ENCODE results near the gene MEST. TPM values are rescaled to one million over a fixed set of nuclear protein-coding genes. Genes with fewer than 3 reads are reported as not detected.

MEST gene
- total RNA-seq, 1 experiment from 2014 or later: 49.5 TPM

- Histone ChIP-seq H3K9ac (ENCODE audit: low read length) (no peak overlapping the region), H3K9me2 (ENCODE audit: insufficient read depth) (no peaks in the 10 kb centered on the region), H3K36me3 (ENCODE audit: control insufficient read depth in 1 of 2, insufficient read depth in 2 of 2, low read length in 2 of 2) (no peaks in the 10 kb centered on the region), H3K27ac (ENCODE audit: low read depth, low read length) (no peak overlapping the region), H3K9me3 (ENCODE audit: control insufficient read depth in 1 of 2, insufficient read depth in 1 of 2, low read depth in 1 of 2, low read length in 2 of 2) (peaks cover 4 to 7% of the 10 kb centered on the region in 2 experiments; a peak in 2 of 4 replicates), H3K4me1 (ENCODE audit: control insufficient read depth in 1 of 2, insufficient read depth in 2 of 2, low read length in 2 of 2) (peaks cover 0 to 20% of the 10 kb centered on the region in 2 experiments; a peak in 1 of 4 replicates), H3K79me2 (ENCODE audit: insufficient read depth, low read length) (peaks cover 39% of the 10 kb centered on the region), H2AFZ (ENCODE audit: low read depth, low read length, poor library complexity, severe bottlenecking) (no peak overlapping the region), H4K20me1 (ENCODE audit: insufficient read depth) (no peaks in the 10 kb centered on the region), H3K4me3 (replicated peaks in 1 of 2; ENCODE audit: low read depth in 1 of 2, low read length in 2 of 2) (no peak overlapping the region), H3K4me2 (ENCODE audit: low read length) (no peak overlapping the region), H3K27me3 (ENCODE audit: insufficient read depth, low read length) (no peaks in the 10 kb centered on the region)
- no peak for DNase-seq (ENCODE audit: low read depth, low spot score)
- BruUV-seq (replicated peaks): no TSS peak
- intact Hi-C loops (cut with micrococcal nuclease): loop anchor here (5.0 to 10.0 kb wide), 2 partner anchors 215 to 417 kb away; partner anchors contain the start of gene KLHDC10
- ChIA-PET RAD21 (ENCODE audit: low non-redundant PET in 1 of 2, low total read pairs in 2 of 2, uncharacterized antibody in 2 of 2, unreplicated experiment in 2 of 2) (no interaction called here), POLR2A (no interaction called here), CTCF (no interaction called here)
- no peak for ATAC-seq
- TF ChIP-seq TCF7L2 (IDR thresholded peaks at IDR 0.05; ENCODE audit: borderline replicate concordance, extremely low read depth, insufficient read depth, insufficient read length) (no peak), CTCF (IDR thresholded peaks at IDR 0.05 in 2 of 3, conservative IDR thresholded peaks at IDR 0.05 in 1 of 3; ENCODE audit: borderline replicate concordance in 1 of 3, insufficient read depth in 1 of 3, low read depth in 2 of 3, low read length in 2 of 3) (no peak), CEBPB (IDR thresholded peaks at IDR 0.05; ENCODE audit: low read depth) (no peak), CBX3 (IDR thresholded peaks at IDR 0.05; ENCODE audit: low read depth) (no peak), POLR2A (IDR thresholded peaks at IDR 0.05; ENCODE audit: borderline replicate concordance, extremely low read depth, insufficient read depth, insufficient read length) (no peak), SIN3A (IDR thresholded peaks at IDR 0.05; ENCODE audit: low read depth) (no peak), EGR1 (IDR thresholded peaks at IDR 0.05; ENCODE audit: low read depth) (no peak), ATF3 (IDR thresholded peaks at IDR 0.05) (no peak), ZFX (IDR thresholded peaks at IDR 0.05) (no peak)
These were observed 2.5 kb upstream of the MEST start for GRCh38 chr7:130489140-130489983.

Measured in HCT116 (cell line).